Mucosa of rectum (tissue), 2 donors: ENCODE measurements around the gene STX18.

ENCODE experiments used
- H3K27ac ChIP-seq, 2 donors: one replicate each; pipeline ENCODE4 v1.7.0; 2013; ENCODE audit warnings: inconsistent platforms in 2 of 2, low read depth in 2 of 2, low read length in 2 of 2
- H3K27me3 ChIP-seq, 2 donors: one replicate each; pipeline ENCODE4 v1.7.0; 2013; ENCODE audit warnings: low read length in 2 of 2; ENCODE audit not compliant: control insufficient read depth in 2 of 2, insufficient read depth in 2 of 2
- H3K36me3 ChIP-seq, 2 donors: one replicate each; pipeline ENCODE4 v1.7.0; 2013; ENCODE audit warnings: low read length in 2 of 2; ENCODE audit not compliant: control insufficient read depth in 2 of 2, insufficient read depth in 2 of 2
- H3K4me1 ChIP-seq, 2 donors: one replicate each; pipeline ENCODE4 v1.7.0; 2013; ENCODE audit warnings: low read length in 2 of 2, mild to moderate bottlenecking in 1 of 2; ENCODE audit not compliant: control insufficient read depth in 2 of 2, insufficient read depth in 2 of 2
- H3K4me3 ChIP-seq, 2 donors: one replicate each; pipeline ENCODE4 v1.7.0; 2013; ENCODE audit warnings: low read length in 2 of 2
- H3K9ac ChIP-seq, 2 donors: one replicate each; pipeline ENCODE4 v1.7.0; 2013; ENCODE audit warnings: low read length in 2 of 2, low read depth in 1 of 2, mild to moderate bottlenecking in 1 of 2
- H3K9me3 ChIP-seq, 2 donors: one replicate each; pipeline ENCODE4 v1.7.0; 2013; ENCODE audit warnings: low read length in 2 of 2; ENCODE audit not compliant: control insufficient read depth in 2 of 2
- donor health status: healthy.
- donor health status: Normal muscosa, but diverticular disease.

STX18 gene

GRCh38 chr4:4387531-4388310 is 154.1 kb downstream of the STX18 start:
- peaks cover 9 to 34% of the 10 kb centered on the region in 2 donors for H3K27me3 ChIP-seq
- H3K4me3 ChIP-seq = no peak overlapping the region
- no peaks in the 10 kb centered on the region for H3K9me3 ChIP-seq
- H3K4me1 ChIP-seq = no peaks in the 10 kb centered on the region
- no peaks in the 10 kb centered on the region for H3K36me3 ChIP-seq
- no peak overlapping the region for H3K27ac ChIP-seq
- H3K9ac ChIP-seq = no peak overlapping the region

- H3K9me3 ChIP-seq = no peaks in the 10 kb centered on the region
- H3K27me3 ChIP-seq = peaks cover 9 to 39% of the 10 kb centered on the region in 2 donors
- H3K4me1 ChIP-seq = no peaks in the 10 kb centered on the region
- H3K9ac ChIP-seq = no peak within 1 kb of the TSS
- peak within 1 kb of the TSS; percentile 3 to 7 for H3K4me3 ChIP-seq
- H3K36me3 ChIP-seq = no peaks in the 10 kb centered on the region
- H3K27ac ChIP-seq = no peak within 1 kb of the TSS
Observed at GRCh38 chr4:4386736-4387392, 155.0 kb downstream of the STX18 start, which contains the start of gene NSG1. TSS of gene NSG1 (plus strand) at chr4:4387102. CDS start at chr4:4387630, 528 bp downstream.

GRCh38 chr4:4386296-4386735 is 155.5 kb downstream of the STX18 start:
- Histone ChIP-seq H3K4me3 (peak overlapping the region; percentile 3 to 7), H3K27ac (no peak overlapping the region), H3K4me1 (no peaks in the 10 kb centered on the region), H3K9ac (no peak overlapping the region), H3K36me3 (no peaks in the 10 kb centered on the region), H3K27me3 (peaks cover 9 to 39% of the 10 kb centered on the region in 2 donors), H3K9me3 (no peaks in the 10 kb centered on the region)

- no peaks in the 10 kb centered on the region for H3K9me3 ChIP-seq
- H3K36me3 ChIP-seq = no peaks in the 10 kb centered on the region
- H3K4me1 ChIP-seq = no peaks in the 10 kb centered on the region
- no peak overlapping the region for H3K4me3 ChIP-seq
- no peak overlapping the region for H3K27ac ChIP-seq
- H3K27me3 ChIP-seq = peaks cover 12 to 39% of the 10 kb centered on the region in 2 donors
- H3K9ac ChIP-seq = no peak overlapping the region
Observed at GRCh38 chr4:4385729-4386295, 156.0 kb downstream of the STX18 start.

GRCh38 chr4:4384837-4385236 is 157.0 kb downstream of the STX18 start:
- no peaks in the 10 kb centered on the region for H3K4me1 ChIP-seq
- no peaks in the 10 kb centered on the region for H3K36me3 ChIP-seq
- no peak overlapping the region for H3K9ac ChIP-seq
- peaks cover 12 to 36% of the 10 kb centered on the region in 2 donors for H3K27me3 ChIP-seq
- H3K27ac ChIP-seq = no peak overlapping the region
- no peaks in the 10 kb centered on the region for H3K9me3 ChIP-seq
- H3K4me3 ChIP-seq = no peak overlapping the region

GRCh38 chr4:4383085-4383484 is 158.8 kb downstream of the STX18 start:
- Histone ChIP-seq H3K9me3 (no peaks in the 10 kb centered on the region), H3K27ac (no peak overlapping the region), H3K9ac (no peak overlapping the region), H3K4me1 (no peaks in the 10 kb centered on the region), H3K27me3 (peaks cover 9 to 28% of the 10 kb centered on the region in 2 donors), H3K4me3 (no peak overlapping the region), H3K36me3 (no peaks in the 10 kb centered on the region)

- H3K27ac ChIP-seq = no peak overlapping the region
- H3K27me3 ChIP-seq = peaks cover 6 to 10% of the 10 kb centered on the region in 2 donors
- no peak overlapping the region for H3K4me3 ChIP-seq
- H3K9ac ChIP-seq = no peak overlapping the region
- H3K36me3 ChIP-seq = no peaks in the 10 kb centered on the region
- peaks cover under 1 to 1% of the 10 kb centered on the region in 2 donors for H3K9me3 ChIP-seq
- no peaks in the 10 kb centered on the region for H3K4me1 ChIP-seq
Observed at GRCh38 chr4:4379540-4380087, 162.2 kb downstream of the STX18 start.

GRCh38 chr4:4377732-4378460 is 164.0 kb downstream of the STX18 start:
- H3K27ac ChIP-seq = no peak overlapping the region
- H3K4me1 ChIP-seq = no peaks in the 10 kb centered on the region
- peaks cover 4 to 6% of the 10 kb centered on the region in 2 donors for H3K27me3 ChIP-seq

GRCh38 chr4:4377191-4377590 is 164.7 kb downstream of the STX18 start:
- Histone ChIP-seq H3K36me3 (no peaks in the 10 kb centered on the region), H3K4me3 (no peak overlapping the region), H3K27me3 (peaks cover 0 to 6% of the 10 kb centered on the region in 2 donors), H3K4me1 (no peaks in the 10 kb centered on the region), H3K27ac (no peak overlapping the region), H3K9ac (no peak overlapping the region), H3K9me3 (peaks cover 4 to 5% of the 10 kb centered on the region in 2 donors)

More at GRCh38 chr4:4377732-4378460, 164.0 kb downstream of the STX18 start:
- no peak overlapping the region for H3K9ac ChIP-seq
- H3K36me3 ChIP-seq = no peaks in the 10 kb centered on the region
- peaks cover 4 to 5% of the 10 kb centered on the region in 2 donors for H3K9me3 ChIP-seq
- no peak overlapping the region for H3K4me3 ChIP-seq
